GM19372 (cell line): ENCODE results near the gene MYO3A.

Source experiments
- ATAC-seq: cut with Tn5 transposase; IDR thresholded peaks from one replicate; pipeline ENCODE4 v1.9.1; 2021; ENCODE audit warnings: mild to moderate bottlenecking, low read depth, moderate library complexity; ENCODE audit not compliant: unreplicated experiment

The MYO3A gene

DNA sequence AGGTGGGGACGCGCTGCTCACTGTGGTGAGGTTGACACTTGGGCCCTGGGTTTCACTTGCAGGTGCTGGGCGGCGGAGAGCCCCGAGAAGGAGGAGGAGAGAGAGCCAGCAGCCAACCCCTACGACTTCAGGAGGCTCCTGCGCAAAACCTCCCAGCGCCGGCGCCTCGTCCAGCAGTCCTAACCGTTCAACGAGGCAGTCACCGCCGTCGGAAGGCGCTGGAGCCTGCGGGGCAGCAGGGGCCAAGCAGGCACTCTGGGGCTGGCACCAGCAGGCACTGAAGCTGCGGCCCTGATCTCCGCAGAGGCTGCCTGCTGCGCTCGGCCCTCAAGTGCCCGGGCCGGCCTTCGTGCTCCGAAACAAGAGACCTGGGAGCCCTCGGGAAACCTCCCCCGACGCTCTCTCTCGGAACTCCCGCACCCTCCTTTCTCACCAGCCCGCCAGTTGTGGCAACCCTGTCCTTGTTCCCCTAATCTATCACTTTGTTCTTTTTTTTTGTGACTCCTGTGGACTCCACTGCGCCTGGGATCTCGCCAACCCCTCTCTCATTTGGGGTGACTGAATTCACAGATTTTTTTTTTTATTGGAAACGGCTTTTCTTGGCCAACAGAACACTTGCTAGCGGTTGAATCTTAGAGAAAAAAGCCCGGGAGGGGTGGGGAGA lies 277.9 kb downstream of the MYO3A start:
- ATAC-seq = no peak

DNA sequence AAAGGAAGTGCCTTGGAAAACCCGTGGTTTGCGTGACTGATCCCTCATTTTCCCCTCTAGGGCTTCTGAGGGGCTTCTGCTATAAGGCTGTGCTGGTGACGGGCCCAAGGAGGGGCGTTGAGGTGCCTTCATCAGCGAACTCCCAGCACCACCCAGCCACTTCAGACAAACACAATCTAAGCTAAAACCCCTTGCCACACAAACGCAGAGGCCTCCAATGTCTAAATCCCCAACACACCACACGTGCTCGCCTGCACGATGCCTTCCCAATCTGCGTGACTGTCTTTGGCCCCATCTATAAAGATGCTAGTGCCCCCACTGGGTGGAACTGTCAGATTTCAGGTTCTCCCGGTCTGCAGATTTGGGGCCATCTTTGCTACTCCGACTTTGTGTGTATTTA lies 278.5 kb downstream of the MYO3A start:
- ATAC-seq = no peak

DNA sequence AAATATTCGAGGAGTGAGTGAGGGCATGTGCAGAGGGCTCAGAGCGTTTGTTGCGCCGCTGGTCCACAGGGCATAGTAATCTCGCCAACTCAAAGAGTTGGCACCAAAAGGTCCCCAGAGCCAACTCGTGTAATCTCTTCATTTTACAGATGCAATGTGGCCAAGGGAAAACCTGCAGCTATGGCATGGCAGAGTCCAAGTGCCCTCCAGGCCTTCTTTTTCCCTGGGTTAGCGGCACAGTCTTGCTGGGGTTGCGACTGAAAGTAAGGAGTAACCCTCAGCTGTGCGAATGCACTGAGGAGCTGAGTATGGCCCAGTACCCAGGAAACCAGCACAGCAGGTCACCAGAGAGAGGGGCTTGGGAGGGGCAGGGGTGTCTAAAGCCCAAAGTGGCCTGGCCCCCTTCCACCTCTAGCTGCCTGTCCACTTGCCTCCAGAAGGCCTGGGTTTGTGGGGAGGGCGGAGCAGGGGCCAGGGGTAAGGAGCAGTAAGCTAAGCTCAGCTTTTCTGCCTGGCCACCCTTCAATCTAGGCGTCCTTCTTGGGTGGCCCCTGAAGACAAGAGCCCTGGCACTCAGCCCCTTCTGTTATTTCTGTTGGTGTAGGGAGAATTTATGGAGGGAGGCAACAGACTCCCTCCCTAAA lies 279.2 kb downstream of the MYO3A start:
- ATAC-seq = no peak

DNA sequence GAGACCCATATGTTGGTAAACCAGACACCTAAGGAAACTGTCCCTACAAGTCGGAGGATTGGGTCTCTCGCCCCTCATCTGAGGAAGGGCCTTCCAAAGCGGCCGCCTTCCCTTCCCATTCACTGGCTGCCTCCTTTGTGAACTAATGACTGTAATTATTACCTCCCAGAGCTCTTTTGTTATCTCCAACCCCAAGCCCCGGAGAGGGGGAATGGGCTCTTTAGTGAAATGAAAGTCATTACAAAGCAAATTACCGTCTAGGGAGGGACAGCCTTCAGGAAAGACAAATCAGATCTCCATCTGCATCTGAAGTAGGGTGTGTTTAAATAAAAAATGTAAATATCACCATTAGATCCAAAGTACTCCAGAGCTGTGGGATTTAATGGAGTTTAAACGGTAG lies 280.0 kb downstream of the MYO3A start:
- ATAC-seq = no peak

DNA sequence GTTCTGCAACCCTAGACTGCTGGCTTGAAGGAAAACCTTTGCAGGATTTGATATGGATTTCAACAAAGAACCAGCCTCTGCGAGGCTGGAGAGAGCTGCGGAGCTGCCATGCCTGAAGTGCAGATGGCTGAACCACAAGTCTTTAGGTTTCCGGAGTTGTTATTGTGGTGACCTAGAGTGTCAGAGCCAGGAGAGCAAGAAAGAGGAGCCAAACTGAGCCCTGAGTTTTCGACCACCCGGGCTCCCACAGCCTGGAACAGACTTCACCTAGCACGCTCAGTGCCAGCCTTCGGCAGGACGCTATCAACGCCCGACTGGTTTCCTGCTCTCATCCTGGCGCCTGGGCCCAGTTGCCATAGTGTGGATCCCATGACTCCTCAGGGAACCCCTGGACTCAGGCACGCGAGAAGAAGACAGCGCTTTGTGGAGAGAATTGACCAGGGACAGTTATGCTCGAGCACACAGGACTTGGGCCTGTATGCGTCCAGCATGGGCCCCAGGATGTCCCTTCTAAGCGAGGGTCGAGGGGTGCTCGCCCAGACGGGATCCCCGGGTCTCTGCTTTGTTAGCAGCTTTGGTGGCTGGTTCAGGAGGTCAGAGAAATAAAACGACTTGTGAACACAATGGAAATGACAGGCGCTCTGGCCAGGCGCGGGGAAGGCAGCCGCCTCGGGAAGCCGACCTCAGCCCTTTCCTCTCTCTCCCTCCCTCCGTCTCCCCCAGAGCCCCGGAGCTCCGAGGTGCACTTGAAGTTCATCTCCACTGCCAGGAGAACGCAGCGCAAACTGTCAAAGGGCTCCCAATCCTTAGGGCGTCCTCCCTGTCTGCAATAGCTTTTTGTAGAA lies 280.7 kb downstream of the MYO3A start:
- ATAC-seq = no peak

DNA sequence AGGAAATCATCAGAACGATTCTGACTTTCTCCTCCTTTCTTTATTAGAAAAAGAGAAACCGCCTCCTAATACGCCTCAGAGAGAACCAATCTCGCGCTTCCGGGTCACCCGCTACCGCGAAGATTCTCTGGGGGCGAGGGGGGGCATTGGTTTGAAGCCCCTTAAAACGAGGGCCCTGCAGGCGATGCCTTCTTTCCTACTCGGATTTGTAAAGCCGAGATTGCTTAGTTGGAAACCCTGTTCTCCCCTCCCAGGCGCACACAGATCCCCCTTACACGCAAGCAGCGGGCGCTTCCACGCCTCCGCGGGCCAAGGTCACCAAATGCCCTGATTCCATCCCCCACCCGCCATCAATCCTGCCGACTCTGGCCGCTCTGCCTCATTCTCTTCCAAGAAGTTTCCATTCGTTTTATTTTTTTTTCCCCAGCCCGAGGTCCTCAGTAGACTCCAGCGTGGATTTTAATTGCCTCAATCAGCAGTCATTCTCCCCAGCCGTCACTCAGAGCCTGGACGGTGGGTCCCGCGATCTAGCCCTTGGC lies 281.4 kb downstream of the MYO3A start:
- no peak for ATAC-seq

DNA sequence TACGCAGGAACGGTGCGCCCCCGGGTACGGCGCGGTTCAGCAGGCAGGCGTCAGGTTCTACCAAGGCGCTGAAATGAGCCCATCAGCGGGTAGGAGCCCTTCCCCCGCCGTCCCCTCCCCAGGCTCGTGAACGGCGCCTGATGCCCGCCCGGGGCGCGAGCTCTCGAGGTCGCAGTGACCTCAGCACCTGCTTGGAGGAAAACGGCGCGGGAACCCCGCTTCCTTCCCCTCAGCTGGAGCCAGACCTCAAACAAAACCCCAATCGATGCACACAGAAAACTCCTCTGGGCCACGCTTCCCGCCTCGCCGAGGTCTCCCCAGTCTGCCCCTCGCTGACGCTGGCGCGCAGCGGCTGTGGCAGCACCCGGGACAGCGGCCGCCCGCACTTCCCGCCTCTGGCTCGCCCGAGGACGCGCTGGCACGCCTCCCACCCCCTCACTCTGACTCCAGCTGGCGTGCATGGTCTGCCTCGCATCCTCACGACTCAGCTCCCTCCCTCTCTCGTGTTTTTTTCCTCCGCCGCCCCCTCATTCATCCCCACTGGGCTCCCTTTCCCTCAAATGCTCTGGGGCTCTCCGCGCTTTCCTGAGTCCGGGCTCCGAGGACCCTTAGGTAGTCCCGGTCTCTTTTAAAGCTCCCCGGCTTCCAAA lies 282.0 kb downstream of the MYO3A start:
- ATAC-seq = no peak

DNA sequence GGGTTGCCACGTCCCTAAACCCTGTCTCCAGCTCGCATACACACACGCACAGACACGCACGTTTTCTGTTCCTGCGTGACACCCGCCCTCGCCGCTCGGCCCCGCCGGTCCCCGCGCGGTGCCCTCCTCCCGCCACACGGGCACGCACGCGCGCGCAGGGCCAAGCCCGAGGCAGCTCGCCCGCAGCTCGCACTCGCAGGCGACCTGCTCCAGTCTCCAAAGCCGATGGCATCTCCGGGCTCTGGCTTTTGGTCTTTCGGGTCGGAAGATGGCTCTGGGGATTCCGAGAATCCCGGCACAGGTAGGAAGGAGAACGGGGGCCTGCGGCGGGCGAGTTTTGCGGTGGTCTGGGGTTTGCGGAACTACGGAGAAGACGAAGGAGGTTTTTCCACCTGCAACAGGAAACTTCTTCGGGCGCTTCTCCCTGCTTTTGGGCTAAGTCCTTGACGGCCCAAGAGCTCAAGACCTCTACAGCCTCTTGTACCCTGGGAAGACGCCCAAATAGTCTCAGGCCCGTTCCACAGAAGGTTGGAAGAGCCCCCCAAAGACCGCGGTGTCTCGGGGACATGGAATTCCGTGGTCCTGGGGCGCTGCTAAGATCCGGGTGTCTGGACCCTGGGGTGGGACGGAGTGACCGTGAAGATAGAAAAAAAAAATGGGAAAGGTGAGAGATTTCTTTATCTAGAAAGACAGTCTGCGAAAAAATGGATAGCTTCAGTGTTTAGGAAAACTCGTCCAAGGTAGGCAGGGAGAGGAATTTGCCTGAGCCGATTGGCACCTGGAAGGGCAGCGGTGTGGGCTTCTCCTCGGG lies 282.8 kb downstream of the MYO3A start, which contains the start of gene GAD2:
Gene GAD2 (plus strand): TSS at position 190 of the 811 bp plus-strand sequence. CDS start 36 bp downstream, at position 226.
- no peak for ATAC-seq

DNA sequence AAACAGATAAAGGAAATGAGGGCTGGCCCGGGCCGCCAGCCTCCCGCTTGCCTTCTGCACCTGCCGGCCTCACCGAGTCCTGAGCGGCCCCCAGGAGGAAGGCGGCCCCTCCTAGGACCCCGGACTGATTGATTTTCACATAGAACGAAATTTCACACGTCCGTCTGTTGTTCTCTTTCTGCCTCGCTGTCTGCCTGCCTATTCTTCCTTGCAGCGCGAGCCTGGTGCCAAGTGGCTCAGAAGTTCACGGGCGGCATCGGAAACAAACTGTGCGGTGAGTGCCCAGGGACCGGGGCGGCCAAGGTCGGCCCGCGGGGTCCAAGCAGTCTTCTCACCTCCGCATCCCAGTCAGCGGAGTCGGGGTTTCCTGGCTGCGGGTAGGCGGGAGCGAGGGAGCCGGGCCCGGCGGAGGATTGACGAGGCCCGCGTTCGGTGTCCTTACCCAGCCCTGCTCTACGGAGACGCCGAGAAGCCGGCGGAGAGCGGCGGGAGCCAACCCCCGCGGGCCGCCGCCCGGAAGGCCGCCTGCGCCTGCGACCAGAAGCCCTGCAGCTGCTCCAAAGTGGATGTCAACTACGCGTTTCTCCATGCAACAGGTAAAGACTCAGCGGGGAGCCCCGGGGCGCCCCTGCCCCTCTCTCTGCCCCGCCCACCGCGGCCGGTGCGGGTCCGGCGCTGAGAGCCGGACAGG lies 283.5 kb downstream of the MYO3A start:
- no peak for ATAC-seq

DNA sequence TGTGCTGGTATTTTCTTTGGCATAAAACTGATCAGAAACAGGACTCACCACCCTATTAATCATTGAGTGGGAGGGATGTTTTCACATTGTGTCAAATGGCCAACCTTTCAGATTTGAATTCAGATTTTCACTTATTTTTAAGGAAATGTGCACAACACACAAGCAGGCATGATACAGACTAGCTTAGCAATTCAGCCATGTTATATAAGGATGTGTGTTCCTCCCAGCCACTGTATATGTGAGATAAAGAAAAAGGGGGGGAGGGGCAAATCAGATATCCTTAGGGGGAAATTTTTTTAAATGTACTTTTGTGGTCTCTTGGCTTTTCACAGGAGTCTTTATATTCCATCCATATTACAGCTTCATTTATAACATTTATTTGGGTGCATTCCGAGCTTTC lies 285.6 kb downstream of the MYO3A start:
- ATAC-seq = no peak

DNA sequence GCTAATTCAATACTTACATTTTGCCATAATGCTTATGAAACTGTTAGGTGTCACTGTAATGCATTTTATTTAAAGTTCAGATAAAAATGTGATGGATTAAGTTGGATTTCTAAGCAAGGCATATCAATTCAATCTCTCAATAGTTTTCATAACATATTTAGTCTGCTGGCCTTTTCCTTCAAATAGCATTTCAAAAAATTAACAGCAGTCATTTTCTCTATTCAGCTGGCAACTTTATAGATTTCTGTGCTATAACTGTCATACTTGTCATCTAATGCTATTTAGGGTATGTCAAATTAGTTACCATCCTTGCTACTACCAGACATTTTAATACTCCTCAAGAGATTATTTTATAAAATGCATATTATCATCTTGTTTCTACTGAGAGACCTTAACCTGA lies 286.9 kb downstream of the MYO3A start:
- ATAC-seq = no peak

DNA sequence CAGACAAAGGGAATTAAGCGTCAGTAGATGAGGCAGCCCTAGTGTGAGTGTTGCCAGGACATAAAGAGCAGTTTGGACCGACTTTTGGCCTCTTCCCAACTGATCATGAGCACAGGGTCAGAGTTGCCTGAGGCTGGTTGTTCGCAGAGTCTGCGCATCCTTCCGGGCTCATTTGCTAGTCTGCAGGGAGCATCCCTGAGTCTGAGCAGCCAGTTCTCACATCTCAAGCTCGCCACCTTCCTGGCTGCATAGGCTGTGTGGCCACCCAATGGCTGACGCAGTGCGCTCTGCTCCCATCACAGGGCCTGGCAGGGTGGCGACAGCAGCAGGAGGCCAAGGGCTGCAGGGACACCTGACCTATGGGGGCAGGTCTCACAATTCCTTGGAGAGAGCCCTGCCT lies 287.5 kb downstream of the MYO3A start:
- no peak for ATAC-seq

DNA sequence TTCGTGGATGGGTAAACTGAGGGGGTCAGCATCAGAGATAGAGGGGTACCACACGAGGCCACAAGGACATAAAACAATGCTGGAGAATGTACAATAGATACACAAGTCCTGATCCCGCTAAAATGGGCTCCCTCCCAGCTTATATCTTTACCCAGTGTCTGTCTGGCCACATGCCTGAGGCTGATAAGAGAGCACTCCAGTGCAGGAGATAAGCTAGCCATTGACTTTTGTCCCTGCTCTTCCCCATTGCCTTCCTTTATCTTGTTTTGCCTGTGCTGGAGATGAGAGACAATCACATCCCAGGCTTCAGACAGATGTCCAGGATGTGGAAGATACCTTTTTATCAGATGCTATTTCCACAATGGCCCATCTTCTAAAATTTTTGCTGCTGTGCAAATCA lies 288.5 kb downstream of the MYO3A start:
- no peak for ATAC-seq

DNA sequence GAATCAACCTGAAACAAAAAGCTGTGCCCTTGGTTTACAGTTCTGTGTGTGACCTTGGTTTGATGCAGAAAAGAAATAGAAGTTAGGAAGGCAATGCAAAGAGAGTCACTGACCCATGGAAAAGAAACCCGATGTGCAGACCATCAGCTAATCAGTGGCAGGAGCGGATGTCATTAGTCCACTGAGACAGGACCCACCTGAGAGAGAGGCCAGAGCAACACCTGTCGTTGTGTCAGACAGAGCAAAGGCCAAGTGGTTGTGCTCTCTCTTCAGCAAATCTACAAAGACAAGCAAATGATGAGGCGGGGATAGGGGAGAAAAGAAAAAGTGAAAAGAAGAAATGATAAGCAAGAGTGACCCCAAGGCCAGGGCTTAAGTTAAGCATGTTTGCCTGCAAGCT lies 291.3 kb downstream of the MYO3A start:
- ATAC-seq = no peak

DNA sequence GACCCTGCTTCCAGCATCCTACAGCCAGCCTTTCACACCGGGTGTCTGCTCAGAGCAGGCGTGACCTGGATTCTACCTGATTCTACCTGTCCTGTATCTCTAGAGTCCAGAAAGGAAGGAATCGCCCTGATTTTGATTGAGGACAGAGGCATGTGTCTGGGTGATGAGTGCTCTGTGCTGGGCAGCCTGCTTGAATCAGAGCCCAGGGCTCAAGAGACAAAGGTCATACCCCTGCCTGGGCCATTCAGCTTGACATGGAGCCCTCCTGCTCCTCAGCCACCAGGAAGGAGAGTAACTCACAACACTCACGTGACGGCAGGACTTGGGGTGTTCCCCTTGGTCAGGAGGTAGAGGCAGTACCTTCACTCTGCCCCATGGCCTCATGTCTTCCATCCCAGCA lies 293.8 kb downstream of the MYO3A start:
- no peak for ATAC-seq

DNA sequence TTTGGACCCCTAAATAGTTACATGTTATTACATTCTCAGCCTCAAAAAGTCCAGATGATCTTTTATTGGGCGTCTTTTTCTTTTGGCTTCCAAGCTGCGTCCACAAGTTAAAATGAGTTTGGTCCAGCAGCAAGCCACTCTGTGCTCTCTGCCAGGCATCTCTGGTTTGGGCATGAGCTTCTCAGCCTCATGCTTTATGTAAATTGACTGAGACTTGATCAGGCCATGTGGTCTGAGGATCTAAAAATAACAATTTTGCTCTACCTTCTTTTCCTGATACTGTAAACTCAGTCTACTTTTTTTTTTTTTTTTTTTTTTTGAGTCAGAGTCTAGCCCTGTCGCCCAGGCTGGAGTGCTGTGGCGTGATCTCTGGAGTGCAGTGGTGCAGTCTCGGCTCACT lies 298.1 kb downstream of the MYO3A start:
- ATAC-seq = no peak

DNA sequence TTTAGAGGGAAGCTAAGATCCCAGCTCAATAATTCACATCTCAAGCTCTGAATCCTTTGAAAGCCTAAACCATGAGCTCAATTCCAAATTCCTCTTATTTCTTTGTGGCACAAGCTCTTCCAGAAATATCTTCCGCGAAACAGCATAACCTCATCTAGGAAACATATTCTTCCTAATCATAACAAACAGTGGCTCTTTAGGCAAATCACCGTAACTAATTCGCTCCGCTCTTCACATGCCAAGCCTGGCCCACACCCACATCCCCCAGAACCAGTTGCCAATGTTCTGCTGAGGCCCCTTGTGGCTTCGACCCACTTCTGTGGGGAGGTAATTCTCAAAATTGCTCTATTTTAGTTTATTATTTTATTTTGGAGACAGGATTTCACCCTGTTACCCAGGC lies 301.7 kb downstream of the MYO3A start:
- ATAC-seq = no peak

DNA sequence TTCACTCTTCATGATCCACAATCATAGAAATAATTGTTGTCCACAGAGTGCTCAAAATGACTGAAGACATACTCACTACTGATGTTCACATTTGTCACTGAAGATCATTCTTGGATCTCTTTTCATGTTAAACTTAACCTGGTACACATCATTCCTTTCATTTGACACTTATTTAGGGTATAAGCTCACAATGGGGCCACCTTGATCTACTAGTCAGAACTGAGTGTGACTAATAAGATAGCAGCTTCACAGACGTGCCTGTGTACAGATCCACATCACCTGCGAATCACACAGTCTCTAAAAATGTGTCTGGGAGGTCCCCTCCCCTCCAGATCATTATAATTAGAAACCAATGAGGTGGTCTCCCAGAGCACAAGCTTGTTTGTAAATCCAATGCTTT lies 304.3 kb downstream of the MYO3A start:
- no peak for ATAC-seq

DNA sequence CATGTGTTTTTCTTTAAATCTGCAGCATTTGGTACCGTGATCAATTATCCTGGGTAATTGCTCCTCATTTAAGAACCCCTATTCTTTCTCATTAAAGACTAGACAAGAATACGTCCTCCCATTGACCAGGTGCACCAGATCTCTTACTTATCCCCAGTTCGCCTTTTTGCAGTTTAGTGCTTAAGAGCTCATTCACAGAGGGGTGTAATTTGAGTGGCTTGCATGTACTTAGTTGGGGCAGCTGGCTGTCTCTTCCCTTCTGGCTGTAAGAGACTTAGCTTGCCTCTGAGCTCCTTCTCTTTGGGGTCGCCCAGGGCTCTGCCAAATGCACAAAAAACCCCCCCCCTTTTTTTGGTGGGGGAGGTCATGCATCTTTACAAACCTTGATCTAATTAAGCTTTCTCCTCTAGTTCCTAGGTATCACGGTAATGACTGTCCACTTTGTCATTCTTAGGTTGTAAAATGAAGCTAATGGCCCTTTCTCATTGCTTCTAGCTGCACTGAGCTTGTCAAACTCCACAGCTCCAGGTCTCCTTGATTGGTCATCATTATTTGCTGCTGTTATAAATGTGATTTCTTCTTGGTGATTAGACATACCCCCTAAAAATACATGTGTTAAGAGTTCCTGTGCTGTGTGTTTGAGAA lies 308.8 kb downstream of the MYO3A start:
- ATAC-seq = no peak
